Dendritic cell treated with granulocyte-macrophage colony-stimulating factor and Interleukin-4, amounts not matched to agents 40 ng/mL and 50 ng/mL, for 4 days (primary cell): ENCODE data around the gene ATP6V1G3.
"Not testable (repeated sequence)": the region's sequence is repeated elsewhere in the genome, so short reads cannot be mapped to it uniquely, and the experiment has no call there.

Experiments
- H3K27ac Mint-ChIP-seq: one replicate; pipeline ENCODE4 v1.8.0; 2022; ENCODE audit warnings: mild to moderate bottlenecking, mixed read lengths
- H3K27me3 Mint-ChIP-seq: one replicate; pipeline ENCODE4 v1.8.0; 2022; ENCODE audit warnings: mild to moderate bottlenecking, mixed read lengths
- H3K36me3 Mint-ChIP-seq: one replicate; pipeline ENCODE4 v1.8.0; 2022; ENCODE audit warnings: low read depth, mixed read lengths
- H3K4me1 Mint-ChIP-seq: one replicate; pipeline ENCODE4 v1.8.0; 2022; ENCODE audit warnings: low read depth, mixed read lengths
- H3K4me3 Mint-ChIP-seq: one replicate; pipeline ENCODE4 v1.8.0; 2022; ENCODE audit warnings: mild to moderate bottlenecking, moderate library complexity, mixed read lengths
- H3K9me3 Mint-ChIP-seq: one replicate; pipeline ENCODE4 v1.8.0; 2022; ENCODE audit warnings: mixed read lengths
- intact Hi-C: fragments of 100-400 bp; cut with micrococcal nuclease; formaldehyde crosslinking; loops from one replicate; pipeline ENCODE4 v1.15.0; 2022

Gene ATP6V1G3

GRCh38 chr1:198480876-198481275, 59.6 kb downstream of the ATP6V1G3 start:
- Mint-ChIP-seq H3K4me1 (peaks cover 14% of the 10 kb centered on the region), H3K36me3 (no peaks in the 10 kb centered on the region), H3K4me3 (no peak overlapping the region), H3K27ac (no peak overlapping the region), H3K27me3 (no peaks in the 10 kb centered on the region), H3K9me3 (peaks cover 5% of the 10 kb centered on the region)
- intact Hi-C loops: no loop called here

DNA sequence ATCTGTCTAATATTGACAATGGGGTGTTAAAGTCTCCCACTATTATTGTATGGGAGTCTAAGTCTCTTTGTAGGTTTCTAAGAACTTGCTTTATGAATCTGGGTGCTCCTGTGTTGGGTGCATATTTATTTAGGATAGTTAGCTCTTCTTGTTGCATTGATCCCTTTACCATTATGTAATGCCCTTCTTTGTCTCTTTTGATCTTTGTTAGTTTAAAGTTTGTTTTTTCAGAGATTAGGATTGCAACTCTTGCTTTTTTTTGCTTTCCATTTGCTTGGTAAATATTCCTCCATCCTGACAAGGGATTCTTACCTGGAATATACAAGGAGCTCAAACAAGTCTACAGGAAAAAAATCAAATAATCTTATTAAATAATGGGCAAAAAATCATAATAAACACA, 63.1 kb downstream of the ATP6V1G3 start:
- not testable (repeated sequence) for H3K4me3 Mint-ChIP-seq

More for the DNA sequence above, 63.1 kb downstream of the ATP6V1G3 start:
- H3K27ac Mint-ChIP-seq, H3K9me3 Mint-ChIP-seq, intact Hi-C loops, H3K27me3 Mint-ChIP-seq, H3K36me3 Mint-ChIP-seq: not testable (repeated sequence)
- H3K4me1 Mint-ChIP-seq: peaks cover 21% of the 10 kb centered on the region
